GM21723 (cell line): ENCODE data around the gene DGKE.
A peak's percentile ranks its signal among the peaks of the same experiment; 100 is the strongest.

Experiments used
- ATAC-seq: cut with Tn5 transposase; IDR thresholded peaks from one replicate; pipeline ENCODE4 v1.9.1; 2021; ENCODE audit warnings: mild to moderate bottlenecking, moderate library complexity; ENCODE audit not compliant: unreplicated experiment

The DGKE gene

GRCh38 chr17:56912105-56912999, 78.4 kb downstream of the DGKE start:
- ATAC-seq, result no peak

GRCh38 chr17:56913000-56913311, 79.0 kb downstream of the DGKE start:
- no peak for ATAC-seq

DNA sequence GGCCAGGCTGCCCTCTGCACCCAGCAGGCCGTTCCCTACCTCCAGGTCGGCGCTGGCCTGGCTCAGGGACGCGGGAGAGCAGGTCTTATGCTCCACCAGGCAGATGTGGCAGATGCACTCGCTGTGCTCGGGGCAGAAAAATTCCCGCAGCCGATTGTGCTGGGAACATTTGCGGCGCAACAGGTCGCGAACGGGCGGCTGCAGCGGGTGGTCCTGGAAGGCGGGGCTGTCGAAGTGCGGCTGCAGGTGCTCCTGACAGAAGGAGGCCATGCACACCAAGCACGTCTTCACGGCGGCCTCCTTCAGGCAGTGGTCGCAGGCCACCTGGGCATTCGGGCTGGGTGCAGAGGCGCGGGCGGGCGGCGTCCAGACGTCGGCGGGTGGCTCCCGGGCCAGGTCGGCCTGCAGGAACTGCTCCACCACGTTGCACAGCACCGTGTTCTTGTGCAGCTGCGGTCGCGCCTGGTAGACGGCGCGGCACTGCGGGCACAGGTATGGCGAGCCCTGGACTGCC, 79.5 kb downstream of the DGKE start:
- ATAC-seq, result peak; percentile 34

- peak; percentile 70 for ATAC-seq
Measured at GRCh38 chr17:56913867-56914580, 80.1 kb downstream of the DGKE start, which contains the start of gene TRIM25. Gene TRIM25, minus strand, starts transcription at chr17:56914049. Its CDS starts 61 bp downstream, at chr17:56913988.

DNA sequence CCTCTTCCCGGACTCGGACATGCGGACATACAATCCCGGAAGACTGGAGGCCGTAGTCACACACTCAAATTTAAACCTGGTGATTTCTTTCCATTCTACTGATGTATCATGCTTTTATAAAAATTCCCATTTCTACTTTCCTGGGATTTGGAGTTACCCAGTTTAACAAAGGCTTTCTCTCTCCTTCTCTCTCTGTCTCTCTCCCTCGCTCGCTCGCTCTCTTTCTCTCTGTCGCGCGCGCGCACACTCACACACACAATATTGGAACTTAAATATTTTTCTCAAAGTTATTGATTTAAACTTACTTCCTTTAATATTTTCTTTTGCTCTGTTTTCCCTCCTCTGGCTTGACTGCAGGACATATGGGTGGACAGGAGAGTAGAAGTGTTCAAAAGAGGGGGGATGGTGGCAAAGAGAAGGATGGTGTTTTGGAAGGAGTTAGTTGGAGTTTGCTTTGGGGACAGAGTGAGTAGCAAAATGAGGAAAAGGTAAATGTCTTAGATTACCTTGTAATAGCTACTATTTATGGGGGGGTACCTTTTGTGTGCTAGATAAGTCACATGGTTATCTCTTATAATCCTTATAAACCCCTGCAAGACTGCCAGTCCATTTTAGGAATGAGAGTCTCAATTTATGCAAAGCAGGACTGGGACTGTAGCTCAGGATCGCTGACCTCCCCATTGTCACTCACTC, 80.8 kb downstream of the DGKE start:
- no peak for ATAC-seq

- no peak for ATAC-seq
Measured at GRCh38 chr17:56917559-56918296, 83.8 kb downstream of the DGKE start.

DNA sequence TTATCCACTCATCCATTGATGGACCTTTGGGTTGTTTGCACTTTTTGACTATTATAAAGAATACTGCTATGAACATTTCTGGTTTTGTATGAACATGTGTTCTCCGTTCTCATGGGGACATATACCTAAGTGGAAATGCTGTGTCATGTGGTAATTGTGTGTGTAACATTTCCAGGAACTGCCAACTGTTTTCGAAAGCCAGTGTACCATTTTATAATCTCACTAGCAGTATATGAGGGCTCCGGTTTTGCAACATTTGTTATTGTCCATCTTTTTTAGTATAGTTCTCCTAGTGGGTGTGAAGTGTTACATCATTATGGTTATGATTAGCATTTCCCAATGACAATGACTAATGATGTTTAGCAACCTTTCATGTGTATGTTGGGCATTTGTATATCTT, 85.0 kb downstream of the DGKE start:
- ATAC-seq, result no peak
